HTERT RPE-1 (cell line): ENCODE measurements around the gene KCNMB2.
"Not testable (repeated sequence)": the region's sequence is repeated elsewhere in the genome, so short reads cannot be mapped to it uniquely, and the experiment has no call there.

Experiments used
- in situ Hi-C: fragments of 300-500 bp; cut with MboI; formaldehyde crosslinking; loops from 4 replicates; pipeline ENCODE4 v1.14.3; 2020; ENCODE audit warnings: low sequenced_read_pairs

Gene KCNMB2

GRCh38 chr3:178745861-178746655 is 209.8 kb downstream of the KCNMB2 start:
- in situ Hi-C loops, result not testable (repeated sequence)

GRCh38 chr3:178748874-178749273 is 212.6 kb downstream of the KCNMB2 start:
- in situ Hi-C loops, result no loop called here

- in situ Hi-C loops, result no loop called here
These were observed 213.2 kb downstream of the KCNMB2 start for GRCh38 chr3:178749471-178749870.

- in situ Hi-C loops, result no loop called here
These were observed 214.5 kb downstream of the KCNMB2 start for GRCh38 chr3:178750639-178751300.

- in situ Hi-C loops, result no loop called here
These were observed 216.6 kb downstream of the KCNMB2 start for GRCh38 chr3:178752843-178753242.

GRCh38 chr3:178754852-178755510 is 218.7 kb downstream of the KCNMB2 start:
- in situ Hi-C loops, result no loop called here

GRCh38 chr3:178761024-178761423 is 224.8 kb downstream of the KCNMB2 start:
- in situ Hi-C loops, result no loop called here

- in situ Hi-C loops, result no loop called here
These were observed 225.2 kb downstream of the KCNMB2 start for GRCh38 chr3:178761461-178761860.

- in situ Hi-C loops, result no loop called here
These were observed 226.1 kb downstream of the KCNMB2 start for GRCh38 chr3:178762385-178762784.

GRCh38 chr3:178765472-178765871 is 229.2 kb downstream of the KCNMB2 start:
- in situ Hi-C loops, result no loop called here

GRCh38 chr3:178767581-178767980 is 231.3 kb downstream of the KCNMB2 start:
- in situ Hi-C loops, result no loop called here

- in situ Hi-C loops, result no loop called here
These were observed 232.0 kb downstream of the KCNMB2 start for GRCh38 chr3:178768072-178768864.

- in situ Hi-C loops, result no loop called here
These were observed 235.3 kb downstream of the KCNMB2 start for GRCh38 chr3:178771511-178771910.

GRCh38 chr3:178772746-178773145 is 236.5 kb downstream of the KCNMB2 start:
- in situ Hi-C loops, result no loop called here

- in situ Hi-C loops, result no loop called here
These were observed 237.1 kb downstream of the KCNMB2 start for GRCh38 chr3:178773358-178773757.

GRCh38 chr3:178777718-178778411 is 241.6 kb downstream of the KCNMB2 start:
- in situ Hi-C loops, result no loop called here

- in situ Hi-C loops, result no loop called here
These were observed 242.4 kb downstream of the KCNMB2 start for GRCh38 chr3:178778589-178778988.

GRCh38 chr3:178785961-178786360 is 249.7 kb downstream of the KCNMB2 start:
- in situ Hi-C loops, result no loop called here

GRCh38 chr3:178787960-178788359 is 251.7 kb downstream of the KCNMB2 start:
- in situ Hi-C loops, result no loop called here

- in situ Hi-C loops, result no loop called here
These were observed 258.5 kb downstream of the KCNMB2 start for GRCh38 chr3:178794711-178795110.
